Measurements from ENCODE around the gene HRH2.
"Not testable (repeated sequence)": the region's sequence is repeated elsewhere in the genome, so short reads cannot be mapped to it uniquely, and the experiment has no call there.

HRH2 gene, protein sequence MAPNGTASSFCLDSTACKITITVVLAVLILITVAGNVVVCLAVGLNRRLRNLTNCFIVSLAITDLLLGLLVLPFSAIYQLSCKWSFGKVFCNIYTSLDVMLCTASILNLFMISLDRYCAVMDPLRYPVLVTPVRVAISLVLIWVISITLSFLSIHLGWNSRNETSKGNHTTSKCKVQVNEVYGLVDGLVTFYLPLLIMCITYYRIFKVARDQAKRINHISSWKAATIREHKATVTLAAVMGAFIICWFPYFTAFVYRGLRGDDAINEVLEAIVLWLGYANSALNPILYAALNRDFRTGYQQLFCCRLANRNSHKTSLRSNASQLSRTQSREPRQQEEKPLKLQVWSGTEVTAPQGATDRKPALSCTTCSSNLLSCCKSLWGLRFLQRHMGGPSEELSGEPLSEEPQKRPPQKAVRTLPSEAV

DNA sequence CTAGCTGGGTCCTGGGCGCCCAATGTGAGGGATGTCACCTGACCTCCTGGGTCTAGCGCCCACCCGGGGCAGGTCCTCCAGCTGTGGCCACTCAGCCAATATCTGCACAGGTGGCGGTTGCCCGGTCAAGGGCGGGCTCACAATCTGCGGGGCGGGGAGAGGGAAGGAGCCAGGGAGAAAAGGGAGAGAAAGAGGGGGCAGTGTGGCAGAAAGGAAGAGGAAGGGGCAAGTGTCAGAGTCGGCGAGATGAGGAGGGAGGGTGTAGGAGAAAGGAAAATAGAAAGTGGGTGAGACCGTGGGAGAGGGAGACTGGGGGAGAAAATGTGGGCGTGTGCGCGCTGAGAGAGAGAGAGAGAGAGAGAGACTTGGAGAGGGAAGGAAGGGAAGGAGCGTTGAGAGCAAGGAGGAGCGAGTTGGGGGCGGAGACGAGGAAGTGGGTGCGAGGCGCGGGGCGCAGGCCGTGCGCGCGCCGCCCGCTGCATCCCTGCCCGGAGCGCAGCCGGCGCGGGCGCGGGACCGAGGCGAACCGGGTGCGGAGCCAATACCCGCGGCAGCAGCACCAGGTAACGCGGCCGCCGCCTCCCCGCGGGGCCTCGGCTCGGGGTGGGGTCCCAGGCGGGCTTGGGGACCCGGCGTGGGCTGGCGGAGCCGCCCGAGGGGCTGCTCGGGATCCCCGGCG is at the start of gene HRH2:
Gene HRH2, plus strand, starts transcription at position 479 of the 679 bp plus-strand sequence. CDS start 25,163 bp downstream, outside the sequence.
- no peak for DNase-seq (ENCODE audit: low spot score)

DNA sequence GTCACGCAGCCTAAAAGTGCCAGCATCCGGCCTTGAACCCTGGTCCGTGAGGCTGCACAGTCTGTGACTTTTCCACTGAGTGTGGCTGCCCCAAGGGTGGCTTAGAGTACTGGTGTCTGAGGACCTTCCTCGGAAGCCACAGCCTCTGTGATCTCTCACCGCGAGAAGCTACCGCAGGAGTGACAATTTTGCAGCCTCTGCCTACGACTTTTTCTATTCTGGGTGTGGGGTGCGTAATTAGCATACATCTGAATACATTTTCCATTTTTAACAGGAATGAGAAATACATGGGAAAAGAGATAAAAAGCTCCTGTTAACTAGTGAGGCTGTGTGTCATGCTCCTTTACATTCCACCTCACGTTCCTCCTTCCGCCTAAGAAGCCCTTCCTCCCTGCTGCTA is 48.3 kb upstream of the HRH2 start:
- DNase-seq (ENCODE audit: low spot score), result no peak

DNA sequence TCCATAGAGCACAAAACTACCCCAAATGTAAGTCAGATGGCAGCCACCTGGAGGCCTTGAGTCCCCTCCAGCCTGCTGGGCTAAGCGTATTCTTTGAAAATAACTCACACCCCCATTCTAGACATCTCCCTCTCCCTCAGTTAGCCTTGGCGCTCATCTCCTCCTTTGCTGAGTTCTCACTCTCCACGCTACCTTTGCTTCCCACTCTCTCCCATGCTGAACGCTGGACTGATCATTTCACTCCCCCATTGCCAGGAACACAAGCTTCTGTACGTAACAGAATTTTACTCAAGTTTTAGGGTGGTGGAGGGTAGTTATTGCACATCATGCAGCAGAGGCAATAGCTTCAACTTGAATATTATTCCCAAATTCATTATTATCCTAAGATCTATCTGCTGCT is 47.5 kb upstream of the HRH2 start:
- no peak for DNase-seq (ENCODE audit: low spot score)

DNA sequence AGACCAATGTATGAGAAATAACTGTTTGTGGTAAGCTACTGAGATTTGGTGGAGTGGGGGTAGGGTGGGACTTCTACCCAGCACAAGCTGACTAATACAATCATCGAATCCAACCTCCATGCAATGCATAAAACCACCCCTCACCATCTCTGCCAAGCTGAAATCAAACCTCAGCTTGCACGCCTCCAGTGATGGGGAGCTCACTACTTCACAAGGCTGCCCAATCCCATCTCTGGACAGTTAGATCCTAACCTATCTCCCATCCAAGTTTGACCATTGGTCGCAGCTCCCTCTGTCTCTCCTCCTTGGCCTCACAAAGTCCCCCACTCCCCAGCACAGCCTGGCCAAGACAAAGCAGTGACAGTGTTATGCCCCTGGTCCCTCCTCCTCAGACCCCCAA is 47.0 kb upstream of the HRH2 start:
- DNase-seq (ENCODE audit: low spot score), result no peak

DNA sequence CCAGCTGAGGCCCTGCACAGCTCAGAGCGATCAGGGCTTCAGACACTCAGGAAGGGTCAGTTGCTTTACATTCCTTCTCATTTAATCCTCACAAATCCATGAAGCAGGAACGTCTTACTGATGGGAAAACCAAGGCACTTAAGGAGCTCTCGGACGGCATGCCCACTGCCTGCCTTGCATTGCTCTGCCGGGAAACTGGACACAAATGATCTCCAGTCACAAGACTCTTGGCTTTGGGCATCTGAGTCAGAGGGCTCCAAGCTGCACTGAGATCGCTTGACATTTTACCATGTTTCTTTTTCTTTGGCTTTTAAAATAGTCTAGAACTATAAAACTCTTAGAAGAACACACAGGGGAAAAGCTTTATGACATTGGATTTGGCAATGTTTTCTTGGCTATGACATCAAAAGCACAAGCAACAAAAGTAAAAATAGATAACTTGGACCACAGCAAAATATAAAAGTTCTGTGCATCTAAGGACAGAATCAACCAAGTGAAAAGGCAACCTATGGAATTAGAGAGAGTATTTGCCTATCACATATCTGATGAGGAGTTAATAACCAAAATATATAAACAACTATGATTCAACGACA is 43.6 kb upstream of the HRH2 start:
- DNase-seq (ENCODE audit: low spot score), result no peak

DNA sequence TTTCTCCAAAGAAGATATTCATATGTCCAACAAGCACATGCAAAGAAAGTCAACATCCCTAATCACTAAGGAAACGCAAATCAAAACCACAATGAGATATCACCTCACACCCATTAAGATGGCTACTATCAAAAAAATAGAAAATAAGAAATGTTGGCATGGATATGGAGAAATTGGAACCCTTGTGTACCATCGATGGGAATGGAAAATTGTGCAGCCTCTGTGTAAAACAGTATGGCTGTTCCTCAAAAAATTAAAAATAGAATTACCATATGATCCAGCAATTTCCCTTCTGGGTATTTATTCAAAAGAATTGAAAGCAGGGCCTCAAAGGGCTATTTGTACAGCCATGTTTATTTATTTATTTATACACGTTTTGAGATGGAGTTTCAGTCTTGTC is 43.0 kb upstream of the HRH2 start:
- no peak for DNase-seq (ENCODE audit: low spot score)

DNA sequence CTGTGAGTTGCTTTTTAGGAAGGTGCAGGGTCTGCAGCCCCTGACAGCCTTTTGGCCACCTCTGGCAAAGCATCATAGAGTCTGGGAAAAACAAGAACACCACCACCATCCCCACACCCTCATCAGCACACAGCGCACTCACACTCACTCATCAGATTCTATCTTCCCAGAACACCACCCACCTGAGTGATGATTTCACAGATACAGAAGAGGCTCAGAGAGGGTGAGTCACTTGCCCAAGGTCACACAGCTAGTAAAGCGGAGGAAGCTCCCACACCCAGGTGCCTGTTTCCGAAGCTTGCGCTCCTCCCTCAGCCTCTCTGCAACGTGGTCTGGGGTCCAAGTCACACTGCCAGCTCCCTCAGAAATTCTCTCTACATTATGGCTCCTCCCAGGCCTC is 41.8 kb upstream of the HRH2 start:
- DNase-seq (ENCODE audit: low spot score), result no peak

DNA sequence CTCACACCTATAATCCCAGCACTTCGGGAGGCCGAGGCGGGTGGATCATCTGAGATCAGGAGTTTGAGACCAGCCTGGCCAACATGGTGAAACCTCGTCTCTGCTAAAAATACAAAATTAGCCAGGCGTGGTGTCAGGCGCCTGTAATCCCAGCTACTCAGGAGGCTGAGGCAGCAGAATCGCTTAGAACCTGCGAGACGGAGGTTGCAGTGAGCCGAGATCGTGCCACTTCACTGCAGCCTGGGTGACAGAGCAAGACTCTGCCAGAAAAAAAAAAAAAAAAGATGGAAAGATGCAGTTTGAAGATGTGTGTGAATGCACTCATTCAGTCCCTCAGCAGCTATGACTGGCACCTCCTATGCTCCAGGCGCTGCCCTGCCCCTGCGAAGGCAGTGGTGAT is 41.3 kb upstream of the HRH2 start:
- not testable (repeated sequence) for DNase-seq (ENCODE audit: low spot score)

DNA sequence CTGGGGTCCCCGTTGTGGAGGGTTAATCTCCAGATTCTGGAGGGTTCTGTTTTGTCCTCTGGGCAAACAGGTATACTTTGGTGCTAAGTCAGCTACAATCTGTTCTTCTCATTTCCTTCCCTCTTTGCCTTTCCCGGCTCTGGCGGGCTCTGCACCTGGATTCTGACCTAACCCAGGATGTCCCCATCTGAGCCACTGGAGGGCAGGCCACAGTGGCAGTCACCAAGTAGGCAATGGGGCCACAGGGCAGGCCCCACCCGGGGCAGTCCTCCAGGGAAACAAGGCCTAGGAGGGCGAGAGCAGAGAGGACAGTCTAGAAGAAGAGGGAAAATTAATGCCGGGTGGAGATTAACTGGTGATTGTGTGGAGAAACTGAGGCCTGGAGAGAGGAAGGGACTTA is 40.4 kb upstream of the HRH2 start:
- no peak for DNase-seq (ENCODE audit: low spot score)

DNA sequence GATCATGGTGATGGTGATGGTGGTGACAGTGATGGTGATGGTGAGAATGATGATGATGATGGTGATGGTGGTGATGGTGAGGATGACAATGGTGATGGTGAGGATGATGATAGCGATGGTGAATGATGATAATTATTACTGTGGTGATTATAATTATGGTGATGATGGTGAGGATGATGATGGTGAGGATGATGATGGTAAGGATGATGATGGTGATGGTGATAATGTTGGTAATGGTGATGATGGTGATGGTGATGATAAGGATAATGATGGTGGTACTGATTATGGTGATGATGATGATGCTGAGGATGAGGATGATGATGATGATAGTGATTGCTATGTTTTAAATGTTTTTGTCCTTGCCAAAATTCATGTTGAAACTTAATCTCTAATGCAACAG is 37.3 kb upstream of the HRH2 start:
- no peak for DNase-seq (ENCODE audit: low spot score)

DNA sequence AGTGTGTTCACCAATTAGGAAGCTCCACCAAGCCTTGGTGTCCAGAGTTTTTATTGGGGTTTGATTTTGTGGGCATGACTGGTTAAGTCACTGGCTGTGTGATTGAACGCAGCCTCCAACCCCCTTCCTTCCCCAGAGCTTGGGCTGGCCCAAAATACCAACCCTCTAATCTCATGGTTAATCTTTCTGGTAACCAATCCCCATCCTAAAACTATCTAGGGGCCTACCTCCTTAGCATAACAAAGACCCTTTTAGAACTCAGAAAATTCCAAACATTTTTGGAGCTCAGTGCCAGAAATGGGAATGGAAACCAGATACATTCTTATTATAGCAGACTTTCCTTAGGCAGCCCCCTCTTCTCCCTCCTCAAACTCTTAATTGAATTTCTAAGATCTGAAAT is 35.9 kb upstream of the HRH2 start:
- DNase-seq (ENCODE audit: low spot score), result no peak

DNA sequence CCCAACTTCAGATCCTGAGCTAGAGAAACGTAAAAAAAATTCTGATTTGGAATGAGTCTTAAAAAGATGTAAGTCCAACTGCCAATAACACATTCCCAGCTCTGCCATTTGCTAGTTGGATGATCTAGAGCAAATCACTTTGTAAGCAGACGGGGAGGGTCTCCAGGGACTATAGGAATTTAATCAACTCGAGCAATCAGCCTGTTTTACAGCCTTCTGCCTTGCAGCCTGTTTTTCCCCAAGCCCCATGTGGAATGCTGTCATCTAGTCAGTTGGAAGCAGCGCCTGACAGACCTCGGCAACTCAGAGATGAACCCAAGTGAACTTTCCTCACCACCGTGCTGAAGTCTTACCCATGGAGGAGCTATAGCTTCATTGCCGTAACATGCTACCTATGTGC is 34.8 kb upstream of the HRH2 start:
- DNase-seq (ENCODE audit: low spot score), result no peak

DNA sequence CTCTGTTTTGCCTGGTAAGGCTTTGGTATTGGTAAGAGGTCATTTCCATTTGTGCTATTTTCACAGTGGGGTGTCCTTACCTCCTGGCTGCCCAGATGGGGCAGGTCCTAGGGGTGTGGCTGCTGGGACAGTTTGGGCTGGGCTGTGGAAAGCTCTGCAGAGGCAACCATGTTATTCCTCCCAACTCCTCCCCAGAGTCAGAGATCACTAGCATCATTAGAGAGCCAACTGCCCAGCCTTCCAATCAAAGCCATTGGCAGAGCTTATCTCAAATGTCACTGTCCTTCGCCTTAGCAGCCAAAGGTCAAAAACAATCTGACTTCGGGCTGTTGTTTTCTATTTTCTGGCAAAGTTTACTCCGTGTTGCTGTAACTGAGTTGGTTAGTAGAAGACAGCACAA is 33.6 kb upstream of the HRH2 start:
- DNase-seq (ENCODE audit: low spot score), result no peak

DNA sequence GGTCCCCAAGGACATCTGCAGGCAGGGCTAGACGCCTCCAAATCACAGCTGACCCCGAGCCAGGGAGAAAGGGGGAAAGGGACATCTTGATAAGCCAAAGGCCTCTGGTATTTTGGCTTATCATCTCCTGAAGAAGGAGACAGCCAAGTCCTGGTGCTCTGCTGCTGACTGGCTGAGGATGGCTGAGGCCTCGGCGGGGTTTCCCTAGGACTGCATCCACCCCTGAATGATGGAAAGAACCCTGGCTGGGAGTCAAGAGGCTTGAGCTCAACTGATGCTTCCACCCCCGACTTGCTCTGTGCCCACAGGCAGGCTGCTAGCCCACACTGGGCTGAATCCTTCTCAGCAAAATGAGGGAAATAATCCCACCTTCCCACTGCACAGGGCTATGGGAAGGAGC is 30.9 kb upstream of the HRH2 start:
- DNase-seq (ENCODE audit: low spot score), result no peak

DNA sequence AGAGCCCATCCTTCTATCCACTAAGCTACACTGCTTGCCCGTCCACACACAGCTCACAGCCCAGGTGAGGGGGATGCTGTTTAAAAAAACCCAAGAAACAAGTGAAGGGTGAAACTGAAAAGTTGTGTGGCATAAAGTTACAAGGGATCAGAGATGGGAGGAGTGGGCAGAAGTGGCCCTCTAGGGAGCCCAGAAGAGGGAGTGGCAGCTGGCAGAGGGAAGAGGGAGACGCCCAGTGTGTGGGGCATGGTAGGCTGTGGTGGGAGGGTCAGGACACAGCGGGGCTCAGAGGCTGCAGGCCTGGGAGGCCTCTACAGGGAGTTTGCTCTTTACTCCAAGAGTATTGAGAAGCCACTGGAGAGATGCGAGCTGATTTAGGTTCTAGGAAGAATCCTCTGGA is 30.1 kb upstream of the HRH2 start:
- no peak for DNase-seq (ENCODE audit: low spot score)

DNA sequence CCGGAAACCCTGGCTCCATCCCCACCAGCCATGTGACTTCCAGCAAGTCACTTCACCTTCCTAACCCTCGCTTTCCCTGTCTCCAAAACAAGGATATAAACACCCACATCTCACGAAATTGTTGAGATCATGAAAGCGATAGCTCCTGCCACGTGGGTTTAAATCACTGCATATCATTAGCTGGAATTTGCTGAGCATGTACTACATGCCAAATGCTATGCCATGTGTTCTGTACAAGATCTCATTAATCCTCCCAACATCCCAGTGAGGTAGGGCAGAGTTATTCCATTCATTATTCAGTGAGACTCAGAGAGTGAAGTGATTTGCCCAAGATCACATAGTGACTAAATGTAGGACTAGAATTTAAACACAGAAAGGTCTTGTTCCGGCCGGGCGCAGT is 29.2 kb upstream of the HRH2 start:
- DNase-seq (ENCODE audit: low spot score), result no peak

DNA sequence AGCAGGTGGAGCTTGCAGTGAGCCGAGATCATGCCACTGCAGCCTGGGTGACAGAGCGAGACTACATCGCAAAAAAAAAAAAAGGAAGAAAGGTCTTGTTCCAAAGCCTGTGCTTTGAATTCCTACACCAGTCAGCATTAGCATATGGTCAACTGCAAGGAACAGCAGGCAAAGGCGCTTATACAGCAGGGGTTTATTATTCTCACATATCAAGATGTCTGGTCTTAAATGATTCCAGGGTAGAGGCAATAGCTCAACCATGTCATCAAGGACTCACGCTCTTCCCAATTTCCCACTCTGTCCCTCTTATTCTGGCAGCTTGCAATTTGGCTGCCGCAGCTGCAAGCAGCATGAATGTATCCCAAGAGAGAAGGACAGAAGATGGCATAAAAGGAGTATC is 28.6 kb upstream of the HRH2 start:
- DNase-seq (ENCODE audit: low spot score), result no peak

DNA sequence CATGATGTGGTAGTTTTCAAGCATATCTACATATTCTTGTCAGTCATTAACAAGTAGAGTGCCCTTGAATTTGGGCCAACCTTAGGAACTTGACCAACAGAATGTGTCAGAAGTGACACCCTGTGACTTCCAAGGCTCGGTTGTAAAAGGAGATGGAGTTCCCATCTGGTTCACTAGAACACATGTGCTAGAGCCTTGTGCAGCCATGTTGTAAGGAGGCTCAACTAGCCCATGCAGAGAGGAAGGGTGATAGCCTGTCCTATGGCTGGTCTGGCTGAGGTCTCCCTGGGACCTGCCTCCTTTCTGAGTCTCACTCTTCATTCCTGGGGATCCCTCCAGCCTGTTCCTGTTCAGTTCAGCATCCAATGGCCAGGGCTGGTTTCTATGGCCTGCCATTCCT is 28.1 kb upstream of the HRH2 start:
- no peak for DNase-seq (ENCODE audit: low spot score)

DNA sequence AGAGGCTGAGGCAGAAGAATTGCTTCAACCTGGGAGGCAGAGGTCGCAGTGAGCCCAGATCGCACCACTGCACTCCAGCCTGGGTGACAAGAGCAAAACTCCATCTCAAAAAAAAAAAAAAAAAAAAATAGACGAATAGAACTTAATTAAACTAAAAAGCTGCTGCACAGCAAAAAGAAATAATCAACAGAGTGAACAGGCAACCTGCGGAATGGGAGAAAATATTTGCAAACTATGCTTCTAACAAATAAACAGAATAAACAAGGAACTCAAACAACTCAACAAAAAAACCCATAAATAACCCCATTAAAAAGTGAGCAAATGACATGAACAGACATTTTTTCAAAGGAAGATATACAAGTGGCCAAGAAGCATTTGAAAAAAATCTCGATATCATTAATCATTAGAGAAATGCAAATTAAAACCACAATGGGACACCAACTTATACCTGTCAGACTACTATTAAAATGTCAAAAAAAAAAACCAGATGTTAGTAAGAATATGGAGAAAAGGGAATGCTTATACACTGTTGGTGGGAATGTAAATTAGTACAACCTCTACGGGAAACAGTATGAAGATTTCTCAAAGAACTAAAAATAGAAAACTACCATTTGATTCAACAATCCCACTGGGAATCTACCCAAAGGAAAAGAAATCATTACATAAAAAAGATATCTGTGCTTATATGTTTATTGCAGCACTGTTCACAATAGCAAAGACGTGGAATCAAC is 21.9 kb upstream of the HRH2 start:
- no peak for DNase-seq (ENCODE audit: low spot score)

DNA sequence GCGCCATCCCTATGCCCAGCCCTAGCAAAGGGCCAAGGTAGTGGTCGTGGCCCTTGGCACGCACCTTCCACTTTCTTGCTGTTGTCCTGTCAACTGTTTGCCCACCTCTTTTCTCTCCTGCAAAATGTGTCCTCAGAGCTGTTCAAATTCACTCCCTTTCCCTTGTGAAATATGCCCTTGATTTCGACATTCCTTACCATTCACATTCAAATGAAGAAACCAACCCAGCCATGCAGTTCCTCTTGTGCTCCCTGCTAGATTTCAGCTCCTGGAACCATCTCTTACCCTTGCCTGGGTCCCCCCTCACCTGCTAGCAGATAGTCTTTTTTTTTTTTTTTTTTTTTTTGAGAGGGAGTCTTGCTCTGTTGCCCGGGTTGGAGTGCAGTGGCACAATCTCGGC is 19.6 kb upstream of the HRH2 start:
- DNase-seq (ENCODE audit: low spot score), result no peak

DNA sequence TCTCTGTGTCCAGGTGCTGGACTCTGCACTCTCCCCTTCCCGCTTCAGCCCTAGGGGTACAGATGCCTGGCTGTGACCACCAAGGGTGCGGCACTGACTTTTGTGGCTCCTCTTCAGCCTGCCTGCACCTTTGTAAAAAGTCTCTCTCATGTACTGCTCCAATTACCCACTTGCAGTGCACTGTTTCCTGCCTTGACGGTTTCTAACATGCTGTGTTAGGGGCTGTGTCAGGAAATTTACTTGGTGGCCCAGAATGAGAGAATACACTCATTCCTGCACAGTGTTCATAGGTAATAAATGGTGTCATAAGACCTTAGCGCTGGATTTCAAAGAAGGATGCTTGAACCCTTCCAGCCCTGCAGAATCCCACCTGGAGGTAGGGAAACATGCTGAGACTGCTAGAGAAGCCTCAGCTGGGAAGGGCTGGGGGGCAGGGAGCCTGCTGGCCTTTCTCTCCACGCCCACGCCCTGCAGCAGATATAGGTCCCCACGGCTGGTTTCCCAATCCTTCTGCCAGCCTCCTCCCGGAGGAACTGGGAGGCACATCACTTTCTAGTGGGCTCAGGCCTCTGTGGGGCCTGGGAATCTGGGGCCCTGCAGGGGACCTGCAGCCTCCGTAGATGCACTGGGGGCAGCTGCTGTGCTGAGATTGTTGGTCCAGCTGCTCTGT is 17.6 kb upstream of the HRH2 start:
- no peak for DNase-seq (ENCODE audit: low spot score)

DNA sequence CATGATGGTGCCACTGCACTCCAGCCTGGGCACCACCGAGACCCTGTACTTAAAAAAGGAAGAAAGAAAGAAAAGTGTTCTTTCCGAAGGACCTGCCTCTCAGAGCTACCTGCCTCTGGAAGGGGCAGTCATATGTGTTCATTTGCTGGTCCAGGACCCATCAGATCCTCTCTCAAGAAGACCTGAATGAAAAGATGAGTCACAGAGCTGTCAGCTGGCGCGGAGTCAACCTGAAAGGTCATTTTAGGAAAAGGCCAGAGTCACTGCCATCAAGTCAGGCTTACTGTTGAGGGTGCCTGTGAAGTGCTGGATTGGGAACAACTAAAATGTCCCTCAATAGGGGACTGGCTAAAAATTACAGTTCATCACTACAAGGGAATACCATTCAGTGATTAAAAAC is 14.9 kb upstream of the HRH2 start:
- peak; percentile 22 for DNase-seq (ENCODE audit: low spot score)

Measured in RKO (cell line).